OCI-LY1 (cell line): ENCODE measurements around the gene PDZD2.

Source experiments
- H2AFZ ChIP-seq: fragments of 200-600 bp; sonication (generic), shearing (Covaris generic); 2 replicates; pipeline ENCODE4 v1.6.0; 2014; ENCODE audit warnings: antibody characterized with exemption, mild to moderate bottlenecking, low read length
- H3F3A ChIP-seq: fragments of 200-600 bp; sonication (generic), shearing (Covaris generic); 2 replicates; pipeline ENCODE4 v1.6.0; 2014; ENCODE audit warnings: mild to moderate bottlenecking, antibody characterized with exemption, low read length, moderate library complexity; ENCODE audit not compliant: insufficient read depth
- H3K27ac ChIP-seq: fragments of 200-600 bp; sonication (generic); 2 replicates; pipeline ENCODE4 v1.5.1; 2014; ENCODE audit warnings: low read length, mixed run types, mild to moderate bottlenecking, low read depth; ENCODE audit not compliant: poor library complexity, severe bottlenecking
- H3K27me3 ChIP-seq: fragments of 200-600 bp; sonication (generic); 2 replicates; pipeline ENCODE4 v1.6.0; 2014; ENCODE audit warnings: antibody characterized with exemption, mild to moderate bottlenecking, low read length, moderate library complexity; ENCODE audit not compliant: insufficient read depth
- H3K36me3 ChIP-seq: fragments of 200-600 bp; sonication (generic); 2 replicates; pipeline ENCODE4 v1.6.1; 2014; ENCODE audit warnings: mild to moderate bottlenecking, antibody characterized with exemption, low read length, moderate library complexity, mixed read lengths; ENCODE audit not compliant: insufficient read depth
- H3K4me1 ChIP-seq: fragments of 200-600 bp; sonication (generic); 2 replicates; pipeline ENCODE4 v1.5.1; 2014; ENCODE audit warnings: mild to moderate bottlenecking, low read length, moderate library complexity; ENCODE audit not compliant: insufficient read depth, severe bottlenecking
- H3K4me2 ChIP-seq: fragments of 200-600 bp; sonication (generic), shearing (Covaris generic); 2 replicates; pipeline ENCODE4 v1.6.1; 2014; ENCODE audit warnings: low read length
- H3K4me3 ChIP-seq: fragments of 200-600 bp; sonication (generic); 2 replicates; pipeline ENCODE4 v1.5.1; 2014; ENCODE audit warnings: low read length, low read depth, mild to moderate bottlenecking, mixed read lengths; ENCODE audit not compliant: poor library complexity, severe bottlenecking
- H3K79me2 ChIP-seq: fragments of 200-600 bp; shearing (Covaris generic); 2 replicates; pipeline ENCODE4 v1.6.1; 2016; ENCODE audit warnings: mixed run types, low read length, mixed read lengths; ENCODE audit not compliant: insufficient read depth
- H3K9ac ChIP-seq: fragments of 200-600 bp; sonication (generic), shearing (Covaris generic); 2 replicates; pipeline ENCODE4 v1.6.1; 2014; ENCODE audit warnings: mild to moderate bottlenecking, low read length, mixed read lengths
- H3K9me2 ChIP-seq: fragments of 200-600 bp; sonication (generic), shearing (Covaris generic); 2 replicates; pipeline ENCODE4 v1.6.1; 2014; ENCODE audit warnings: low read depth, mild to moderate bottlenecking, low read length, mixed read lengths
- H3K9me3 ChIP-seq: fragments of 200-600 bp; shearing (Covaris generic); 2 replicates; pipeline ENCODE4 v1.6.1; 2014; ENCODE audit warnings: low read length, mixed read lengths
- H4K20me1 ChIP-seq: fragments of 200-600 bp; sonication (generic), shearing (Covaris generic); 2 replicates; pipeline ENCODE4 v1.6.0; 2016; ENCODE audit warnings: mild to moderate bottlenecking, low read length; ENCODE audit not compliant: insufficient read depth
- EZH2 ChIP-seq: fragments of 200-600 bp; sonication (generic), shearing (Covaris generic); IDR thresholded peaks from 2 replicates; pipeline ENCODE4 v1.8.0; 2017; ENCODE audit warnings: borderline replicate concordance, mixed run types, mild to moderate bottlenecking, antibody characterized with exemption, low read length, moderate library complexity, mixed read lengths
- TF ChIP-seq, protein P1 (sequence below): fragments of 200-600 bp; sonication (generic), shearing (Covaris generic); IDR thresholded peaks from 2 replicates; pipeline ENCODE4 v1.5.1; 2017; ENCODE audit warnings: mild to moderate bottlenecking, antibody characterized with exemption, low read length, moderate library complexity, mixed read lengths

PDZD2 gene

DNA sequence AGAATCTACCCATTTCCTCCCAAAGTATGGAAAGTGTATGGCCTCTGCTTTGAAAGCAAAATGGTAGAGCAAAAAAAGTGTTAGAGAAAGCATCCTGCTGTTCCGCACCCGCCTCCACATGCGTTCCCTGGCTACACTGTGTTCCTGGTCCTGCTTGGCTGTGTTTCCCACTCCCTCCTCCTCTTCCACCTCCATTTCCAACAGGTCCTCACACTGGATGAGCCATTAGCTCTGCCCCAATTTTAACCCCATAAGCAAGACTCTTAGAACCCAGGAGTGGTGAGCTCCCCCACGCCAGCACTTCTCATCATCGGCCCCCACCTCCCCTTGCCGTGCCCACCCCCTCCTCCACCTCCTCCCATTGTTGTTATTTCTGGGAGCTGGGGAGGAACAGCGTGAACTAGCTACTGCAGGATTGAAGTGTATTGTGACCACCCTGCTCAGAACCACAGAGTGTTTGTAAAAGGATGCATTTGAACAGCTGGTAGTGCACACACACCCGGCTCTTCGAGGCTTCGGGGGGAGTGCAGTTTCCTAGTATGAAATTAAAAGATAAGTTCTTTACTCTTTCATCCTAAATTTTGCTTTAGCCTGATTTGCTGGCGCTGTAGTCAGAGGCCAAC is 120.0 kb downstream of the PDZD2 start:
- H3K4me2 ChIP-seq = no peak overlapping the region
- no peaks in the 10 kb centered on the region for H3K36me3 ChIP-seq
- H3K79me2 ChIP-seq = no peaks in the 10 kb centered on the region
- H3K9me3 ChIP-seq = no peaks in the 10 kb centered on the region
- no peak for TF ChIP-seq EZH2
- TF ChIP-seq, protein P1, sequence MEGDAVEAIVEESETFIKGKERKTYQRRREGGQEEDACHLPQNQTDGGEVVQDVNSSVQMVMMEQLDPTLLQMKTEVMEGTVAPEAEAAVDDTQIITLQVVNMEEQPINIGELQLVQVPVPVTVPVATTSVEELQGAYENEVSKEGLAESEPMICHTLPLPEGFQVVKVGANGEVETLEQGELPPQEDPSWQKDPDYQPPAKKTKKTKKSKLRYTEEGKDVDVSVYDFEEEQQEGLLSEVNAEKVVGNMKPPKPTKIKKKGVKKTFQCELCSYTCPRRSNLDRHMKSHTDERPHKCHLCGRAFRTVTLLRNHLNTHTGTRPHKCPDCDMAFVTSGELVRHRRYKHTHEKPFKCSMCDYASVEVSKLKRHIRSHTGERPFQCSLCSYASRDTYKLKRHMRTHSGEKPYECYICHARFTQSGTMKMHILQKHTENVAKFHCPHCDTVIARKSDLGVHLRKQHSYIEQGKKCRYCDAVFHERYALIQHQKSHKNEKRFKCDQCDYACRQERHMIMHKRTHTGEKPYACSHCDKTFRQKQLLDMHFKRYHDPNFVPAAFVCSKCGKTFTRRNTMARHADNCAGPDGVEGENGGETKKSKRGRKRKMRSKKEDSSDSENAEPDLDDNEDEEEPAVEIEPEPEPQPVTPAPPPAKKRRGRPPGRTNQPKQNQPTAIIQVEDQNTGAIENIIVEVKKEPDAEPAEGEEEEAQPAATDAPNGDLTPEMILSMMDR = no peak
- H3K4me1 ChIP-seq = no peaks in the 10 kb centered on the region
- no peaks in the 10 kb centered on the region for H3K9me2 ChIP-seq
- no peaks in the 10 kb centered on the region for H4K20me1 ChIP-seq
- H3K4me3 ChIP-seq = no peak overlapping the region
- H2AFZ ChIP-seq = no peak overlapping the region
- H3F3A ChIP-seq = no peaks in the 10 kb centered on the region
- H3K27ac ChIP-seq = no peak overlapping the region
- H3K9ac ChIP-seq = no peak overlapping the region
- H3K27me3 ChIP-seq = no peaks in the 10 kb centered on the region

DNA sequence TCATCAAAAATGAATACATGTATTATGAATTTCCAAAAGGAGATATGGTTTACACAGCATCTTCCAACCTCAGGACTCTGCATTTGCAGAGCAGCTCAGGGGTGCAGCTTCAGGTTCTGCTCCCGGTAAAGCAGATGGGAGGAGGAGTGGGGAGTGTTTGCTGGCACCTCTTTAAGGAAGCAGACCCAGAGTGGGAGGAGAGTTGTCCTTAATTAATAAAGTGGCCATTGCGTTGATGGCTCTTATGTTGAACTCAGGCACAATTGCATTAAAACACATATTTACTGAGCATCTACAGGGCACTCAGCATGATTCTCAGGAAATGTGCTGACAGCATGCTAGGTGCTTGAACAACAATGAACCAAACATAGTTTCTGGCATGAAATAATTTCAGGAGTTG is 121.0 kb downstream of the PDZD2 start:
- H3K9me2 ChIP-seq = no peaks in the 10 kb centered on the region
- no peak overlapping the region for H2AFZ ChIP-seq
- no peaks in the 10 kb centered on the region for H3K9me3 ChIP-seq
- no peak for TF ChIP-seq EZH2
- TF ChIP-seq, protein P1 = no peak
- no peaks in the 10 kb centered on the region for H3K36me3 ChIP-seq
- no peaks in the 10 kb centered on the region for H3K4me1 ChIP-seq
- no peaks in the 10 kb centered on the region for H3F3A ChIP-seq
- H3K27me3 ChIP-seq = no peaks in the 10 kb centered on the region
- no peak overlapping the region for H3K9ac ChIP-seq
- H4K20me1 ChIP-seq = no peaks in the 10 kb centered on the region
- H3K79me2 ChIP-seq = no peaks in the 10 kb centered on the region
- no peak overlapping the region for H3K4me3 ChIP-seq
- no peak overlapping the region for H3K27ac ChIP-seq
- H3K4me2 ChIP-seq = no peak overlapping the region

DNA sequence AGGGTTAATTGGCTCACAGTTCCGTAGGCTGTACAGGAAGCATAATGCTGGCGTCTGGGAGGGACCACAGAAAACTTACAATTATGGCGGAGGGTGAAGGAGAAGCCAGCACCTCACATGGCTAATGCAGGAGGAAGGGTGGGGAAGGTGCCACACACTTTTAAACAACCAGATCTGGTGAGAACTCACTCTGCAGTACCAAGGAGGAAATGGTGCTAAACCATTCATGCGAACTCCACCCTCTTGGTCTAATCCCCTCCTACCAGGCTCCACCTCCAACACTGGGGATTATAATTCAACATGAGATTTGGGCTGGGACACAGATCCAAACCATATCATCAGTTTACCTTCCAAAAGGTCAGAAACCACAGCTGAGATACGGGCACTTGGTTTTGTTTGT is 122.9 kb downstream of the PDZD2 start:
- Histone ChIP-seq H2AFZ (no peak overlapping the region), H3K4me1 (no peaks in the 10 kb centered on the region), H3K4me2 (no peak overlapping the region), H3K79me2 (no peaks in the 10 kb centered on the region), H3K9me2 (no peaks in the 10 kb centered on the region), H3K27me3 (peaks cover 7% of the 10 kb centered on the region; the same call in 1 of the 2 replicates), H3K36me3 (no peaks in the 10 kb centered on the region), H3K27ac (no peak overlapping the region), H3K9me3 (no peaks in the 10 kb centered on the region), H4K20me1 (no peaks in the 10 kb centered on the region), H3K4me3 (no peak overlapping the region), H3K9ac (no peak overlapping the region), H3F3A (no peaks in the 10 kb centered on the region)
- TF ChIP-seq, protein P1 = no peak
- TF ChIP-seq EZH2 = no peak
